ENCODE measurements around the gene MACF1.

Gene MACF1

GRCh38 chr1:39413902-39414528, 209.5 kb downstream of the MACF1 start:
- Mint-ChIP-seq H3K36me3 (ENCODE audit: low read depth) (peaks cover 36% of the 10 kb centered on the region), H3K4me1 (ENCODE audit: low read depth) (peaks cover 47% of the 10 kb centered on the region), H3K27ac (no peak overlapping the region), H3K9me3 (no peaks in the 10 kb centered on the region), H3K4me3 (no peak overlapping the region), H3K27me3 (no peaks in the 10 kb centered on the region)

GRCh38 chr1:39415553-39415952, 211.1 kb downstream of the MACF1 start:
- Mint-ChIP-seq H3K27me3 (no peaks in the 10 kb centered on the region), H3K36me3 (ENCODE audit: low read depth) (peaks cover 36% of the 10 kb centered on the region), H3K4me1 (ENCODE audit: low read depth) (peaks cover 44% of the 10 kb centered on the region), H3K9me3 (no peaks in the 10 kb centered on the region), H3K27ac (no peak overlapping the region), H3K4me3 (no peak overlapping the region)

- no peaks in the 10 kb centered on the region for H3K9me3 Mint-ChIP-seq
- no peak overlapping the region for H3K4me3 Mint-ChIP-seq
- peaks cover 34% of the 10 kb centered on the region for H3K4me1 Mint-ChIP-seq (ENCODE audit: low read depth)
- no peaks in the 10 kb centered on the region for H3K27me3 Mint-ChIP-seq
- H3K36me3 Mint-ChIP-seq (ENCODE audit: low read depth): peaks cover 36% of the 10 kb centered on the region
- no peak overlapping the region for H3K27ac Mint-ChIP-seq
These were observed 212.1 kb downstream of the MACF1 start for GRCh38 chr1:39416609-39417008.

GRCh38 chr1:39418236-39418635, 213.7 kb downstream of the MACF1 start:
- no peaks in the 10 kb centered on the region for H3K27me3 Mint-ChIP-seq
- no peaks in the 10 kb centered on the region for H3K9me3 Mint-ChIP-seq
- peaks cover 23% of the 10 kb centered on the region for H3K4me1 Mint-ChIP-seq (ENCODE audit: low read depth)
- H3K27ac Mint-ChIP-seq: no peak overlapping the region
- peaks cover 40% of the 10 kb centered on the region for H3K36me3 Mint-ChIP-seq (ENCODE audit: low read depth)
- H3K4me3 Mint-ChIP-seq: no peak overlapping the region

- H3K9me3 Mint-ChIP-seq: no peaks in the 10 kb centered on the region
- no peak overlapping the region for H3K4me3 Mint-ChIP-seq
- peaks cover 47% of the 10 kb centered on the region for H3K36me3 Mint-ChIP-seq (ENCODE audit: low read depth)
- no peak overlapping the region for H3K27ac Mint-ChIP-seq
- no peaks in the 10 kb centered on the region for H3K27me3 Mint-ChIP-seq
- peaks cover 14% of the 10 kb centered on the region for H3K4me1 Mint-ChIP-seq (ENCODE audit: low read depth)
These were observed 216.0 kb downstream of the MACF1 start for GRCh38 chr1:39420493-39420892.

- no peak overlapping the region for H3K27ac Mint-ChIP-seq
- peaks cover 49% of the 10 kb centered on the region for H3K36me3 Mint-ChIP-seq (ENCODE audit: low read depth)
- peaks cover 14% of the 10 kb centered on the region for H3K4me1 Mint-ChIP-seq (ENCODE audit: low read depth)
- no peaks in the 10 kb centered on the region for H3K9me3 Mint-ChIP-seq
- no peaks in the 10 kb centered on the region for H3K27me3 Mint-ChIP-seq
- no peak overlapping the region for H3K4me3 Mint-ChIP-seq
These were observed 218.1 kb downstream of the MACF1 start for GRCh38 chr1:39422614-39423013.

GRCh38 chr1:39425151-39425550, 220.7 kb downstream of the MACF1 start:
- Mint-ChIP-seq H3K4me3 (no peak overlapping the region), H3K9me3 (no peaks in the 10 kb centered on the region), H3K27me3 (no peaks in the 10 kb centered on the region), H3K27ac (no peak overlapping the region), H3K36me3 (ENCODE audit: low read depth) (peaks cover 65% of the 10 kb centered on the region), H3K4me1 (ENCODE audit: low read depth) (peaks cover 5% of the 10 kb centered on the region)

GRCh38 chr1:39425634-39426033, 221.1 kb downstream of the MACF1 start:
- H3K36me3 Mint-ChIP-seq (ENCODE audit: low read depth): peaks cover 70% of the 10 kb centered on the region
- H3K4me1 Mint-ChIP-seq (ENCODE audit: low read depth): no peaks in the 10 kb centered on the region
- H3K27ac Mint-ChIP-seq: no peak overlapping the region
- no peaks in the 10 kb centered on the region for H3K9me3 Mint-ChIP-seq
- no peaks in the 10 kb centered on the region for H3K27me3 Mint-ChIP-seq
- H3K4me3 Mint-ChIP-seq: no peak overlapping the region

GRCh38 chr1:39426346-39426745, 221.9 kb downstream of the MACF1 start:
- H3K4me1 Mint-ChIP-seq (ENCODE audit: low read depth): no peaks in the 10 kb centered on the region
- no peaks in the 10 kb centered on the region for H3K9me3 Mint-ChIP-seq
- peaks cover 75% of the 10 kb centered on the region for H3K36me3 Mint-ChIP-seq (ENCODE audit: low read depth)
- no peaks in the 10 kb centered on the region for H3K27me3 Mint-ChIP-seq
- H3K27ac Mint-ChIP-seq: no peak overlapping the region
- H3K4me3 Mint-ChIP-seq: no peak overlapping the region

- H3K4me3 Mint-ChIP-seq: no peak overlapping the region
- H3K27me3 Mint-ChIP-seq: no peaks in the 10 kb centered on the region
- H3K4me1 Mint-ChIP-seq (ENCODE audit: low read depth): no peaks in the 10 kb centered on the region
- H3K9me3 Mint-ChIP-seq: no peaks in the 10 kb centered on the region
- H3K36me3 Mint-ChIP-seq (ENCODE audit: low read depth): peaks cover 73% of the 10 kb centered on the region
- no peak overlapping the region for H3K27ac Mint-ChIP-seq
These were observed 222.9 kb downstream of the MACF1 start for GRCh38 chr1:39427374-39427773.

- Mint-ChIP-seq H3K9me3 (no peaks in the 10 kb centered on the region), H3K36me3 (ENCODE audit: low read depth) (peaks cover 72% of the 10 kb centered on the region), H3K4me3 (no peak overlapping the region), H3K27ac (no peak overlapping the region), H3K4me1 (ENCODE audit: low read depth) (no peaks in the 10 kb centered on the region), H3K27me3 (no peaks in the 10 kb centered on the region)
These were observed 223.4 kb downstream of the MACF1 start for GRCh38 chr1:39427912-39428311.

GRCh38 chr1:39431927-39432326, 227.4 kb downstream of the MACF1 start:
- Mint-ChIP-seq H3K4me3 (no peak overlapping the region), H3K27me3 (no peaks in the 10 kb centered on the region), H3K27ac (no peak overlapping the region), H3K9me3 (no peaks in the 10 kb centered on the region), H3K36me3 (ENCODE audit: low read depth) (peaks cover 80% of the 10 kb centered on the region), H3K4me1 (ENCODE audit: low read depth) (no peaks in the 10 kb centered on the region)

GRCh38 chr1:39434797-39435395, 230.4 kb downstream of the MACF1 start:
- H3K4me3 Mint-ChIP-seq: no peak overlapping the region

GRCh38 chr1:39435597-39435996, 231.1 kb downstream of the MACF1 start:
- H3K9me3 Mint-ChIP-seq: no peaks in the 10 kb centered on the region

More at GRCh38 chr1:39434797-39435395, 230.4 kb downstream of the MACF1 start:
- Mint-ChIP-seq H3K4me1 (ENCODE audit: low read depth) (no peaks in the 10 kb centered on the region), H3K27ac (peak overlapping the region; percentile 28), H3K36me3 (ENCODE audit: low read depth) (peaks cover 64% of the 10 kb centered on the region), H3K27me3 (no peaks in the 10 kb centered on the region), H3K9me3 (no peaks in the 10 kb centered on the region)

GRCh38 chr1:39436842-39437241, 232.3 kb downstream of the MACF1 start:
- H3K9me3 Mint-ChIP-seq: no peaks in the 10 kb centered on the region
- no peaks in the 10 kb centered on the region for H3K4me1 Mint-ChIP-seq (ENCODE audit: low read depth)
- no peaks in the 10 kb centered on the region for H3K27me3 Mint-ChIP-seq
- no peak overlapping the region for H3K27ac Mint-ChIP-seq
- no peak overlapping the region for H3K4me3 Mint-ChIP-seq
- peaks cover 64% of the 10 kb centered on the region for H3K36me3 Mint-ChIP-seq (ENCODE audit: low read depth)

More at GRCh38 chr1:39435597-39435996, 231.1 kb downstream of the MACF1 start:
- Mint-ChIP-seq H3K36me3 (ENCODE audit: low read depth) (peaks cover 61% of the 10 kb centered on the region), H3K4me1 (ENCODE audit: low read depth) (no peaks in the 10 kb centered on the region), H3K27ac (peak overlapping the region; percentile 46), H3K27me3 (no peaks in the 10 kb centered on the region), H3K4me3 (no peak overlapping the region)

GRCh38 chr1:39438042-39438441, 233.5 kb downstream of the MACF1 start:
- no peak overlapping the region for H3K4me3 Mint-ChIP-seq
- H3K27ac Mint-ChIP-seq: no peak overlapping the region
- no peaks in the 10 kb centered on the region for H3K4me1 Mint-ChIP-seq (ENCODE audit: low read depth)
- peaks cover 69% of the 10 kb centered on the region for H3K36me3 Mint-ChIP-seq (ENCODE audit: low read depth)
- no peaks in the 10 kb centered on the region for H3K9me3 Mint-ChIP-seq
- H3K27me3 Mint-ChIP-seq: no peaks in the 10 kb centered on the region

Measured in stimulated activated naive CD8-positive, alpha-beta T cell treated with anti-CD3 and anti-CD28 coated beads, Interleukin-15, Interleukin-2, amounts not matched to agents 100 ng/mL and 50 ng/mL, for 24 hours (primary cell).